ENCODE measurements around the gene CORIN. TPM values are rescaled to one million over a fixed set of nuclear protein-coding genes. Genes with fewer than 3 reads are reported as not detected.

The CORIN gene
- total RNA-seq, 1 experiment from 2014 or later: 3.5 TPM

DNA sequence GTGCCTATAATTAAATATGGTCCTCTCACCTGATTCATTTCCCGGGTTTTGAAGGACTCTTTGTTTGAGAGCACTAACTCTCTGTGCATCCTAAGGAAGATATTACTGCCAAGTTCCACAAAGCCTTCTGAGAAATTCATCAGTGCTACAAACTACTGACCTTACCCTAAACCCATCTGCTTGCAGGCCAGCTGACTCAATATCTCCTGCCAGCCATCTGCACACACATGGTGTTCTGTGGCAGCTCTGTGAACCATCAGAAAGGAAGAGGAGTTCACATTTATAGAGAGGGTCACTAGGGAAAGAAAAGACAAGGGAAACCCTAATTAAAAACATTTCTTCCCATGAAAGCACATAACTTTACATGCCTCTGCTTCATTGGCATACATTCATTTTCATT is 196.1 kb downstream of the CORIN start:
- Histone ChIP-seq H3K9me2 (ENCODE audit: insufficient read depth) (no peaks in the 10 kb centered on the region), H3K4me1 (ENCODE audit: control insufficient read depth in 1 of 2, insufficient read depth in 2 of 2, low read length in 2 of 2) (peaks cover 0 to 8% of the 10 kb centered on the region in 2 experiments; a peak in 2 of 4 replicates), H3K27me3 (ENCODE audit: insufficient read depth, low read length) (no peaks in the 10 kb centered on the region), H2AFZ (ENCODE audit: low read depth, low read length, poor library complexity, severe bottlenecking) (no peak overlapping the region), H3K79me2 (ENCODE audit: insufficient read depth, low read length) (no peaks in the 10 kb centered on the region), H3K4me3 (replicated peaks in 1 of 2; ENCODE audit: low read depth in 1 of 2, low read length in 2 of 2) (no peak overlapping the region), H3K36me3 (ENCODE audit: control insufficient read depth in 1 of 2, insufficient read depth in 2 of 2, low read length in 2 of 2) (no peaks in the 10 kb centered on the region), H3K27ac (ENCODE audit: low read depth, low read length) (no peak overlapping the region), H4K20me1 (ENCODE audit: insufficient read depth) (no peaks in the 10 kb centered on the region), H3K9ac (ENCODE audit: low read length) (no peak overlapping the region), H3K4me2 (ENCODE audit: low read length) (no peak overlapping the region), H3K9me3 (ENCODE audit: control insufficient read depth in 1 of 2, insufficient read depth in 1 of 2, low read depth in 1 of 2, low read length in 2 of 2) (no peaks in the 10 kb centered on the region)
- RAD21 ChIA-PET (ENCODE audit: low non-redundant PET in 1 of 2, low total read pairs in 2 of 2, uncharacterized antibody in 2 of 2, unreplicated experiment in 2 of 2): no interaction called here
- no TSS peak for BruUV-seq (replicated peaks)
- POLR2A ChIA-PET: no interaction called here
- DNase-seq (ENCODE audit: low read depth, low spot score): no peak
- intact Hi-C loops (cut with micrococcal nuclease): no loop called here
- CTCF ChIA-PET: no interaction called here
- TF ChIP-seq POLR2A (IDR thresholded peaks at IDR 0.05; ENCODE audit: borderline replicate concordance, extremely low read depth, insufficient read depth, insufficient read length) (no peak), CEBPB (IDR thresholded peaks at IDR 0.05; ENCODE audit: low read depth) (no peak), EZH2phosphoT487 (IDR thresholded peaks at IDR 0.05; ENCODE audit: borderline replicate concordance) (no peak), YY1 (IDR thresholded peaks at IDR 0.05; ENCODE audit: extremely low read depth, insufficient replicate concordance, low read depth, low read length) (no peak), SP1 (IDR thresholded peaks at IDR 0.05; ENCODE audit: low read depth) (no peak), EGR1 (IDR thresholded peaks at IDR 0.05; ENCODE audit: low read depth) (no peak), ZNF274 (IDR thresholded peaks at IDR 0.05; ENCODE audit: low read depth, low read length) (no peak), POLR2AphosphoS5 (IDR thresholded peaks at IDR 0.05; ENCODE audit: low read depth, low read length) (no peak), CBX3 (IDR thresholded peaks at IDR 0.05; ENCODE audit: low read depth) (no peak), ZFX (IDR thresholded peaks at IDR 0.05) (no peak), JUND (IDR thresholded peaks at IDR 0.05) (no peak), TCF7L2 (IDR thresholded peaks at IDR 0.05; ENCODE audit: borderline replicate concordance, extremely low read depth, insufficient read depth, insufficient read length) (no peak), EZH2 (IDR thresholded peaks at IDR 0.05) (no peak), SIN3A (IDR thresholded peaks at IDR 0.05; ENCODE audit: low read depth) (no peak)
- TF ChIP-seq, protein P1, sequence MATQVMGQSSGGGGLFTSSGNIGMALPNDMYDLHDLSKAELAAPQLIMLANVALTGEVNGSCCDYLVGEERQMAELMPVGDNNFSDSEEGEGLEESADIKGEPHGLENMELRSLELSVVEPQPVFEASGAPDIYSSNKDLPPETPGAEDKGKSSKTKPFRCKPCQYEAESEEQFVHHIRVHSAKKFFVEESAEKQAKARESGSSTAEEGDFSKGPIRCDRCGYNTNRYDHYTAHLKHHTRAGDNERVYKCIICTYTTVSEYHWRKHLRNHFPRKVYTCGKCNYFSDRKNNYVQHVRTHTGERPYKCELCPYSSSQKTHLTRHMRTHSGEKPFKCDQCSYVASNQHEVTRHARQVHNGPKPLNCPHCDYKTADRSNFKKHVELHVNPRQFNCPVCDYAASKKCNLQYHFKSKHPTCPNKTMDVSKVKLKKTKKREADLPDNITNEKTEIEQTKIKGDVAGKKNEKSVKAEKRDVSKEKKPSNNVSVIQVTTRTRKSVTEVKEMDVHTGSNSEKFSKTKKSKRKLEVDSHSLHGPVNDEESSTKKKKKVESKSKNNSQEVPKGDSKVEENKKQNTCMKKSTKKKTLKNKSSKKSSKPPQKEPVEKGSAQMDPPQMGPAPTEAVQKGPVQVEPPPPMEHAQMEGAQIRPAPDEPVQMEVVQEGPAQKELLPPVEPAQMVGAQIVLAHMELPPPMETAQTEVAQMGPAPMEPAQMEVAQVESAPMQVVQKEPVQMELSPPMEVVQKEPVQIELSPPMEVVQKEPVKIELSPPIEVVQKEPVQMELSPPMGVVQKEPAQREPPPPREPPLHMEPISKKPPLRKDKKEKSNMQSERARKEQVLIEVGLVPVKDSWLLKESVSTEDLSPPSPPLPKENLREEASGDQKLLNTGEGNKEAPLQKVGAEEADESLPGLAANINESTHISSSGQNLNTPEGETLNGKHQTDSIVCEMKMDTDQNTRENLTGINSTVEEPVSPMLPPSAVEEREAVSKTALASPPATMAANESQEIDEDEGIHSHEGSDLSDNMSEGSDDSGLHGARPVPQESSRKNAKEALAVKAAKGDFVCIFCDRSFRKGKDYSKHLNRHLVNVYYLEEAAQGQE (IDR thresholded peaks at IDR 0.05; ENCODE audit: low read depth): no peak
- TF ChIP-seq, protein P2, sequence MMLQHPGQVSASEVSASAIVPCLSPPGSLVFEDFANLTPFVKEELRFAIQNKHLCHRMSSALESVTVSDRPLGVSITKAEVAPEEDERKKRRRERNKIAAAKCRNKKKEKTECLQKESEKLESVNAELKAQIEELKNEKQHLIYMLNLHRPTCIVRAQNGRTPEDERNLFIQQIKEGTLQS (IDR thresholded peaks at IDR 0.05): no peak
- TF ChIP-seq, protein P3, sequence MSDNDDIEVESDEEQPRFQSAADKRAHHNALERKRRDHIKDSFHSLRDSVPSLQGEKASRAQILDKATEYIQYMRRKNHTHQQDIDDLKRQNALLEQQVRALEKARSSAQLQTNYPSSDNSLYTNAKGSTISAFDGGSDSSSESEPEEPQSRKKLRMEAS (IDR thresholded peaks at IDR 0.05): no peak
- TF ChIP-seq, protein P4, sequence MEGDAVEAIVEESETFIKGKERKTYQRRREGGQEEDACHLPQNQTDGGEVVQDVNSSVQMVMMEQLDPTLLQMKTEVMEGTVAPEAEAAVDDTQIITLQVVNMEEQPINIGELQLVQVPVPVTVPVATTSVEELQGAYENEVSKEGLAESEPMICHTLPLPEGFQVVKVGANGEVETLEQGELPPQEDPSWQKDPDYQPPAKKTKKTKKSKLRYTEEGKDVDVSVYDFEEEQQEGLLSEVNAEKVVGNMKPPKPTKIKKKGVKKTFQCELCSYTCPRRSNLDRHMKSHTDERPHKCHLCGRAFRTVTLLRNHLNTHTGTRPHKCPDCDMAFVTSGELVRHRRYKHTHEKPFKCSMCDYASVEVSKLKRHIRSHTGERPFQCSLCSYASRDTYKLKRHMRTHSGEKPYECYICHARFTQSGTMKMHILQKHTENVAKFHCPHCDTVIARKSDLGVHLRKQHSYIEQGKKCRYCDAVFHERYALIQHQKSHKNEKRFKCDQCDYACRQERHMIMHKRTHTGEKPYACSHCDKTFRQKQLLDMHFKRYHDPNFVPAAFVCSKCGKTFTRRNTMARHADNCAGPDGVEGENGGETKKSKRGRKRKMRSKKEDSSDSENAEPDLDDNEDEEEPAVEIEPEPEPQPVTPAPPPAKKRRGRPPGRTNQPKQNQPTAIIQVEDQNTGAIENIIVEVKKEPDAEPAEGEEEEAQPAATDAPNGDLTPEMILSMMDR (IDR thresholded peaks at IDR 0.05 in 2 of 3, conservative IDR thresholded peaks at IDR 0.05 in 1 of 3; ENCODE audit: borderline replicate concordance in 1 of 3, insufficient read depth in 1 of 3, low read depth in 2 of 3, low read length in 2 of 3): no peak
- no peak for ATAC-seq

Data from HCT116 (cell line).